Measurements from ENCODE around the gene ADAMTS9.

The ADAMTS9 gene

DNA sequence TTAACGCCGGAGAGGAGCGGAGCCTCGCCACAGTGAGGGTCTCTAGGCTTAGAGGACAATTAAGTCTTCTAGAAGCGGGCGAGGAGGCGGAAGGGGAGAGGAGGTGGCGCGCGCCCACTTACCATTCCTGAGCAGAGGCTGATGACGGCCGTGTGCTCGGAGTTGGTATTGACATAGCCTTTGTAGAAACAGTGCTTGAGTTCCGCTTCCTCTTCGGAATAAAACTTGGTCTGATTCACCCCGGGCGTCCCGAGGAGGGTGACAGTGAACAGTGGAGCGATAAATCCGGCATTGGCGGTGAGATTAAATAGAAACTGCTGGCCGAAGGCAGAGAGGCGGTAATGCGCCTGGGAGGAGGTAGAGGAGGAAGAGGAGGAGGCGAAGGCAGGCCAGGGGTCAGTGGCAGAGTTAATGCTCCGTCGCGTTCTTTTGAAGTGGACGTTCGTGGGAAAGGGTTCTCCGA lies 1.3 kb downstream of the ADAMTS9 start:
- DNase-seq (ENCODE audit: low read depth in 2 of 2, low spot score in 1 of 2): no peak

DNA sequence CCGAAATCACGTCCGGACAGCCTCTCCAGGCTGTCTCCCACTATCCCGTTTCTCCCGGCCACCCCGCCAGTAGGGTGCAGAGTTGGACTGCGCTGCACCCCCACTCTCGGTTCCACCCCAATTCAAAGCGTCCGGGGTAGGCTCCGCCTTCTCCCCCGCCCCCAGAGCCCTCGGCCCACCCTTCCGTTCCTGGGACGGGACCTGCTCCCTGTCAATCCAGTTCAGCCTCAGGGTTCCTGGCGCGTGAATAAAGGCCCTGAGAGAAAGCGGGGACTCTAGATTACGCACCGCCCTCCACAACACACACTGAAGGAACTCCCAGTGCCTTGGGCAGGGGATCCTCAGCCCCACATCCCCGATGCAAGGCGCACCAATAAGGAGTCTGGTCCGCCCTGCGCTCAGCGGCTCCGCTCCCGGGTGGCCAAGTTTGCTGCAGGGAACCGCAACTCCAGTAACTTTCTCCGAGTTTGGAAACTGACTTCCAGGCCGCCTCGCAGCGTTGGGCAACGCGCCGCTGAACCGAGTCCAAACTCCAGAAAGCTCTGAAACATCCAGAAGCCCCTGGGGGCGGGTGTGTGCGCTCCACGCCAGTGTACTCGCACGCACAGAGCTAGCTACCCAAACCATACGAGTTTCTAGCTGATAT lies 1.9 kb downstream of the ADAMTS9 start:
- no peak for DNase-seq (ENCODE audit: low read depth in 2 of 2, low spot score in 1 of 2)

DNA sequence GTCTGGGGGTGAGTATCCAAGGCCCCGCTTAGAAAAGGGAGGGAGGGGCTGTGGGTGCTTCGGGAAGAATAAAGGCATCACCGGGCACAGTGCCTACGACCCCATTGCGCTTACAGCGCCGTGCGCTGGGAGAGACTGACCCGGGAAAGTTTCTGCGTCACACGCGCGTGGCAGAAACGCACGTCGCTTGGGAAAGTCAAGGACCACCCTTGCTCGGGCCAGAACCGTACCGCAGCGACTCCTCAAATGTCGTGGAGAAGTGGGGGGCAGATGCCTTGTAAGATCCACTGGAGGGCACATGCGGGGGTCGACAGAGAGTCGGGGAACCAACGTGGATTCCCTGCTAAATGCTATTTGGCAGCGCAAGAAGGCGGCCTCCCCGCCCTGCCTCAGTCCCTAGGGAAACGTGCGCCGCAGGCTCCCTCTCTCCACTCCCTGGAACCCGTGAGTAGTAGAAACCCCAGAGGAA lies 2.4 kb downstream of the ADAMTS9 start:
- no peak for DNase-seq (ENCODE audit: low read depth in 2 of 2, low spot score in 1 of 2)

DNA sequence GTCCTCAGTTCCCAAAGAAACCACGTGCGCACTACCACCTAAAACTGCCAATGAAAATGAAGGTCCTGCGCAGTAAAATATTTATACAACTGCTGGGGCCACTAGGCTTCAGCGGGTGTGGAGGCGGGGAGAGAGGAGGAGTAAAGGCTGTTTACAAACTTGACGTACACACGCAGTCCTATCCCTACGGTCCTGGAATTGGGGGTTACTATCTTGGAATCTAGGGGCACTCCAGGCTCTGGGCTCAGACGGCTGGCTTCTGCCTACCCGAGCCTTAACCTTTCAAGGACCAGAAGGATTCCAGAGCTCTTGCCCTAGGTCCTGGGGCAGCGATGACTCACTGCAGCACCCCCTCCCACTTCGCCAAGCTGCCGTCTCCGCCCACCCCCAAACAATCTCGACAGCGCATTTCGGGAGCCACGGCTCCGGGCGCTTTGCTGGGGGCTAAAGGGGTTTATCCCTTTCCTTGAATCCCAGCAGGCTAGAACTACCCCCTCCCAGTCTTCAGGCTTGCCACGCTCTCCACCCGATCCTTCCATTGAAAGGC lies 3.0 kb downstream of the ADAMTS9 start:
- DNase-seq (ENCODE audit: low read depth in 2 of 2, low spot score in 1 of 2): no peak

DNA sequence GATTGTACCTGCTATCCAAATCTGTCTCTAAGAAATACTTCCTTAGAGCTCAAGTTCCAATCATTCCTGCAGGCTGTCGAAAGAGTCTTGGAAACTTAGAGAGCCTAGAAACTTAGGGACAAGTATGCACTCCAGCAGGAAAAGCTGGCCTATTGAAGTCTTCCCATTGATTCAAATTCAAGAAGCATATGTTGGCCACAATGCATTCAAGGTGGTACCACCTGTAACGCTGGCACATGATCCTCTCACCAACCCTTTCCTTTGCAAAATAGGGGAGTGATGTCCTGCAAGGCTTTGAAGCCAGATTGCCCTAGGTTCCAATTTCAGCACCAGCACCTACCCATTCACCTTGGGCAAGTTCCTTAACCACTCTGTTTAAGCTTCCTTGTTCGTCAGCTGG lies 6.0 kb downstream of the ADAMTS9 start:
- DNase-seq (ENCODE audit: low read depth in 2 of 2, low spot score in 1 of 2): no peak

DNA sequence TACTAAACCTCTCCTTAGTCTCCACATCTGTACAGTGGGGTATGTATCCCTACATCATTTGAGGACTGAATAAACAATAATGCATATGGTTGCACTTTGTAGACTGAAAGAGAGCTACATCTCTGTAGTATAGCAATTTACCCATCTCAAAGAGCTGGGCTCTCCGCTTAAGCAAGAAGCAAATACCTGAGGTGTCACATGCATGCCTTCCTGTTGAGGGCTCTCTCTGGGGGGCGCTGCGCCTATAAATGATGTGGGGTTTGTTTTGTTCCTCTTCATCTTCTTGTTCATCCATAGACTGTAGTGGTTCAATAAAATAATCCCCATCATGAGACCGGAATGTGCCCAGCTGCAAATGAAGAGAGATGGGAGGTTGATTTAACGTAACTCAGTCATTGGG lies 6.8 kb downstream of the ADAMTS9 start:
- DNase-seq (ENCODE audit: low read depth in 2 of 2, low spot score in 1 of 2): no peak

DNA sequence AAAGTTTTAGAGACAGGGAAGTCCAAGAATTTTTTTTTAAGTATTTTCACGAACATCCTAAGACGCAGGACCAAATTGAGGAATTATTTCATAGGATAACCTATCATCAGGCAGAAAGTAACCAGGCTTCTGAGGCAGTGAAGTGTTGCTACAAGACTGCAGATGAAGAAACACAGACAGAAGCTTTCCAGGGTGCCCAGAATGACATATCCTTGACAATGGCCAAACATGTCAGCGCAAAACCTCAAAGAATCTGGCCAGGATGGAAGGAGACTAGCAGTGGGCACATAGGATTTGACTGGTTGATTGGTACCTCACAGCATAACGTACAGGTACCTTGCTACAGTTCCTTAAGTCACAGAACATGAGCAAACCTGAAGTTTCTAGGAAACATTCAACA lies 7.5 kb downstream of the ADAMTS9 start:
- DNase-seq (ENCODE audit: low read depth in 2 of 2, low spot score in 1 of 2): no peak

DNA sequence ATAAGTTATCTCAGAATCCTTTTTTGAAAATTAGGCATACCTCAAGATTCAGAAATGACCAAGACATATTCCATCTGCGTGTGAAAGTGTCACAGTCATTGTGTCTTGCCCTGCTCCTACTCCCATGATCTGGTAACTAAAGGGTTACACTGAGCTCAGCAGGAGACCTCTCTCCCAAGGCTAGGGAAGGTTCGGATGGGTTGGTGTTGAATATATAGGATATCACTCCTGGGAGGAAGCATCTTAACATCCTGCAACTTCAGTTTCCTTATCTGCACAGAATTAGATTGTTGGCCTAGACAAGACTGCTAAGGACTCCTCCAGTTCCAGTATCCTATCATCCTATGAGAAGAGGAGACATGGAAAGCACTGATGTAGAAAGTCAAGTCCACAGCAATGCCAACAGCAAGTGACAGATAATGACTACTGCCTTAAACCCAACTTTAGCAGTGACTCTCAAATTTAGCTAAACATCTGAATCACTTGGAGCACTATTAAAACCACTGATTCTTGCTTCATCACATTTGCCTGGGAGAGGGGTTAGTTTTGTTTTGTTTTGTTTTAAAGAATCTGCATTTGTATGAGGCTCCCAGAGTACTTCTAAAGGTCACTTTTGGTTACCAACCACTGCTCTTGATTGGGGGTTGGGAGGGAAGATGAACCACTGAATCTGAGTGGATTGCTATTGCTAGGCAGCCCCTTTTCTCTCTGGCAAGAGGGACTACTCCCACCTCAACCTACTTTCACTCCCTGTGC lies 9.7 kb downstream of the ADAMTS9 start:
- no peak for DNase-seq (ENCODE audit: low read depth in 2 of 2, low spot score in 1 of 2)

DNA sequence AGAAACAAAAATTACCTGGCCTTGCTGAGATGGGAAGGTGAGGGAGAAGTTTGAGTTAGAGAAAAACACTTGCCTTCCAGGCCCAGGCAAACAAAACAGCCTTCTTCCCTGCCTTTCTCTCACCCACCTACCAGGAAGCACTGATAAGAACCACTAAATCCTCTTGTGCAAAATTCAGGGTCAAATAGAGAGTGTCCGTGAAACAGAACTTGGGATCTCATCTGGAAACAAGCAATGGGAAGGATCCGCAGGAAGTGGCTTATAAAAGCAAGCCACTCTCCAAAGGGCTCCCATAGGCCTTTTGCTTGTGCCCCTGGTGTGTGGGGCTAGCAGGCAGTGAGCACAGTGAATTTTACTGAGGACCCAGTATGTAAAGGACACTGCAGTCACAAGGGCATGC lies 11.0 kb downstream of the ADAMTS9 start:
- DNase-seq (ENCODE audit: low read depth in 2 of 2, low spot score in 1 of 2): no peak

DNA sequence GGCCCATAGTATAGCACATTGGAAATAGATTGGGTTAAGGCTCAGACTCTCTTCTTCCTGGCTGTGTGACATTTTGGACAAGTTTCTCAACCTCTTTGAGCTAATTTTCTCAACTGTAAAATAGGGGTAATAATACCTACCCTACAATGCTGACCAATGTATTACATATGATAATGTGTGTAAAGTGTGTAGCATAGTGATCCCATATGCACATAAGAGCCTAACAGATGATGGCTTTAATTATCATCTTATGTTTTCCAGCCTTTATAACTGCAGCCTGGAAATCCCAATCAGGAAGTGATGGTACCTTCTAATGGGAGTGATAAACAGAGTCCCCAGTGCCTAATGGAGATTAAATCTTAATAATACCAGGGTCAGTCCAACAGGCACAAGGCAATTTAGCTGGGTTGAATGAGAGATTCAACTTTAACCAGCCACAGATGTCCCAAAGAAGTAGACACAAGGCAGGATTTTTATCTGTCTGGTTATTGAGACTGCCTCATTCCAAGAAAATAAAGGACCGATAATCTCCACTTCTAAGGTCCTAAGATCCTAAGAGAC lies 12.0 kb downstream of the ADAMTS9 start:
- no peak for DNase-seq (ENCODE audit: low read depth in 2 of 2, low spot score in 1 of 2)

DNA sequence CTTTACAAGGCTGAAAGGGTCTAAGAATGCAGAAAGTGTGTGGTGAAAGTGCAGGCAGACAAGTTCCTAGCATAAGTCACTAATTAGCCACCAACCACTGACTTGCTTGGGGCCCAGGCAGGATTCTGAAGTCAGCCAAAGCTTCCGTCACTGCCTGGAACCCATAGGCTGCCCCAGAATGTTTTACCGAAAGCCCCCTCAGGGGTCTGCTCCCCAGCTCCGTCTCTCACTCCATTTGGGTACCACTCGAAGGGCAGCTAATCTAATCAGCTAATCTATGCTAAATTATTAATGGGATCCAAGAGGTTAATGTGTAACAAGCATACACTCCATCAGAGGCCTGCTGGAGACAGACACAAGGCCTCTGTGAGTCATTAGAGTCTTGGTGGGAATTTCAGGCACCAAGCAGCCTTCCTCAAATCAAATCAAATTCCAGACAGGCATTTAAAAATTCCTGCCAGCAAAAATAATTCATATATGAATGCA lies 13.2 kb downstream of the ADAMTS9 start:
- DNase-seq (ENCODE audit: low read depth in 2 of 2, low spot score in 1 of 2): no peak

DNA sequence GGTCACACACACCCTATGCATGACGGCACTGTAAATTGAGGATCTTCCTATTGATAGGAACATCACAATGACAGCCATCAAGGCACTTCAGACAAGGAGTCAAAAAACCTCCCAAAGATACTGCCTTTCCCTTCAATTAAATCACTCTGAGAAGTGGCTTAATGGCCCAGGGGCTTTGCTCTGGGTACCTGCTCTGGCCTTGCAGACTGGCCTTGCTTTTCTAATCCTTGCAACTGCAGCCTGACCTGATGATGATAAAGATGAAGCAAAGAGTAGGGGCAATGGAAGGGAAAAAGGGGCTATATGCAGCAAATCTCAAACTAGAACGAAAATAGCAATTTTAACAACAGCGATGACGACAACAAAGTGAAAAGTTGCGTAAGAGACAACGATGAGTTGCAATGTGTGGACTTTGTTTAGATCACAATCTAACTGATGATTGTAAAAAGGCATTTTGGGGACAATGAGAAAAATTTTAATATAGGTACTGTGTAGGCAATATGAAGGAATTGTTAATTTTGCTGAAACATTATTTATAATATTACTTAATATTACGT lies 14.6 kb downstream of the ADAMTS9 start:
- no peak for DNase-seq (ENCODE audit: low read depth in 2 of 2, low spot score in 1 of 2)

DNA sequence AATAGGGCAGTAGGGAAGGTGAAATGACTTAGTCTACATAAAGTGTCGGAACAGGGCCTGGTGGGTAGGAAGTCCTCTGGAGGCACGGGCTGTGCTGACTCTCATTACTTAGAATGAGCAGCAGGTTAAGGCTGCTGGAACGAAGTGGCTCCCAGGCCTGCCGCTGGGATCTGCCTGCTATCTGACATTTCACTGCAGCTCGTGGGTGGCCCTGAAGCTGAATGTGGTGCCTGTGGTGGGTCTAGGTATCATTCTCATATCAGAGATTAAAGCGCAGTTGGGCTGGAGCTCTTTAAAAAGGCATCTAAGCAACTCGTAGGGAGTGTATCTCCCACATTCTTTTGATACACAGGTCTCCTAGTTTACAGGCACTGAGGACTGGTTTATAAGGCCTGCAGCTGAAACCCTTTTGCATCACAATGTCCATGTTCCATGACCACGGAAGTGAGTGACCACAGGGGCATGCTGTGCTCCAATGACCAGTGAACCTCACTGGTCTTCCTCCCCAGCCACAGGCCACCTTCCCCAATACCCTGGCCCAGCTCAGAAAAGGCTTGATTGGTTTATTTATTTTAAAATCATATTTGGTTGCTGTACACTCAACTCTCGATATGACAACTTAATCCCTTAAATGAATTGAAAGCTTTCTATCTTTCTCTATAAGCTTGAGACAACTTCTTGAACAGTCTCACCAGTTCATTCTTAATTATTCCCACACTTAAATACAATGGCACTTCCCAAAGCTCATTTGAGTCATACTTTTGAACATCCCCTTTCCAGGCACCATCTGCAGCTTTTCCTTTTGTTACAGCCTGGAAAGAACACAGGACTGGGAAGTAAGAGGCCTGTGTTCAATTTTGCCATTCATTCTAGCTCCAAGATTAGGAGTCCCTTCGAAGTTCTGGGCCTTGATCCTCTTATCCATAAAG lies 19.0 kb downstream of the ADAMTS9 start:
- DNase-seq (ENCODE audit: low read depth in 2 of 2, low spot score in 1 of 2): no peak

DNA sequence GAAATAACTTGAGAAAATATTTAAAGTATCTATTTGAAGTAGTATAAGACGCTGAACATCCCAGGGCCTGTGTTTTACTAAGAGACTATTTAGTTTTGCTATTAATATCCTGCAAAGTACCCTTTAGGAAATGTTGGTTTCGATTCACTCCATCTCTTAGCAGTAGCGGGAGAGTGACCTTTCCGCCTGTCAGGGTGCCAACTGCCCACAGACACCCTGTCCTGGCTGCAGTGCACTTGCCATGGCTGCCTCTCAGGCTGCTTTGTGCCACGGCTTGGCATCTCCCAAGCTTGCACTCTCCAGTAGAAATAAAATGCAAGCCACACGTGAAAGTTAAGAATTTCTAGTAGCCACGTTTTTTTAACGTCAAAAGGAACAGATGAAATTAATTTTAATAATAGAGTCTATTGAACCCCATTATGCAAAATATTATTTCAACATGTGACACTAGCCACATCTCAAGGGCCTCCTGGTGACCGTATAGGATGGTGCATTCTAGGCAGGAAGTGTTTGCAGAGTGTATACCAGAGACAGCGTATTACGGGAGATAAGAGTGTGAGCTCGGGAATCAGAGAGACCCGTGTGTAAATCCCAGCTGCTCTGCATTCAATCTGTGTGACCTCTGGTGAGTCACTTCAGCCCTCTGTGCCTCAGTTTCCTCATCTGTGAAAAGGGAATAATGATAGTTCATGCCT lies 19.8 kb downstream of the ADAMTS9 start:
- DNase-seq (ENCODE audit: low read depth in 2 of 2, low spot score in 1 of 2): no peak

DNA sequence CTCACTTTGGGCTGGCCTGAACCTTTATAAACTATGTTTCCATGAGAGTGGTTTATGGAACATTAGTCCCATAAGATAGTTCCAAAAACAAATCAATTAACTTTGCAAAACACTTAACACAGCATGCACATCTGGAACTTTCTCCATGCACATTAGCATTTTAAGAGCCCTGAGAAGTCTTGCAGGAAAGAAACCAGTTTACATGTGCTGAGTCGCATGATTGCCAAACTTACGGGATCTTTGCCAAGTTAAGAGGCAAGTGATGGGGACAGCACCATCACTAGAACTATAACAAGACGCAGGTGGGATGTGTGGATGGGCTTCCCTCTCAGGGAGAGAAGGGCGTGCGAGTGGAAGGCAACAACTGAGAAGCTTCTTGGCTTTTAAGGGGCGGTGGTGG lies 20.7 kb downstream of the ADAMTS9 start:
- DNase-seq (ENCODE audit: low read depth in 2 of 2, low spot score in 1 of 2): no peak

DNA sequence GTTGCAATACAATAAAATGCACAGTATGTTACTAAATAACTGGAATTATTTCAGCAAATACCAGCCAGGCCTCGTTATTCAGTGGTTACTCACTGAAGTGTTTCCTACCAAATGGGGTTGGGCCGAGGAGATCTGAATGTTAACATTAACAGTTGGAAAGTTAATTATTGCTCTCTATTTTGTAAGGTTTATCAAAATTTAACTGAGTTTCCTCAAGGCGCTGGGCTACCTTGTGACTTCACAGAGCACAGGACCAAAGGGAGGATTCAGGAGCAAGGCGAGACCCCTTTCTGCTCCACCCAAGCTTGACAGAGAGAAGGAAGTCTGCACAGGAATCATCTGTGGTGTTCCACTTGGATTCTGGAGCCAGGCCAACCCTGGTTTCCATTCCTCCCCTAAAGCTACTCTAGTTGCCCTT lies 21.6 kb downstream of the ADAMTS9 start:
- no peak for DNase-seq (ENCODE audit: low read depth in 2 of 2, low spot score in 1 of 2)

DNA sequence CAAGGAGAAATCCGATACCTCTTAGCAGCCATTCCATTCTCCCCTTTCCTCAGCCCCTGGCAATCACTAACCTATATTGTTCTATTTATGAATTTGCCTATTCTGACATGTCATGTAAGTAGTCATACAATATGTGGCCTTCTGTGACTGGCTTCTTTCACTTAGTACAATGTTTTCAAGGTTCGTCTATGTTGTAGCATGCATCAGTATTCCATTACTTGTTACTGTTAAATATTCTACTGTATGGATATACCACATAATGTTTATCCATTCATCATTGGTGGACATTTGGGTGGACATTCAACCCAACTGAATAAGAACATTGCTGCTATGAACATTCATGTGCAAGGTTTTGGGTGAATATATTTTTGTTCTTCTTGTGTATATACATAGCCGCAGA lies 23.4 kb downstream of the ADAMTS9 start:
- DNase-seq (ENCODE audit: low read depth in 2 of 2, low spot score in 1 of 2): no peak

DNA sequence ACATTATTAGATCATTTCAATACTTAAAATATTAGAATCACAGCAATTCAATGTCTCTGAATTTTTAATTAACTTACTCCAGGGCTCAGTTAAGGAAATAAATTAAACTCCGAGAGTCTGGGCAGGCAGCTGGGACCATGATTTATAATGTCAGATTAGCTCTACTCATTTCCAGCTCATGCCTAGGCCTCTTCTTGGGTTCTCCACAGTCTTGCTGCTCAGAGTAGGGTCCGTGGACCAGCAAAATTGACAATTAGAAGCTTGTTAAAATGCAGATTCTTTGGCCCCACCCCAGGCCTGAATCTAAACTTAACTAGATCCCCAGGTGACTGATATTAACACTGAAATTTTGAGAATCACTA lies 28.2 kb downstream of the ADAMTS9 start:
- DNase-seq (ENCODE audit: low read depth in 2 of 2, low spot score in 1 of 2): no peak

DNA sequence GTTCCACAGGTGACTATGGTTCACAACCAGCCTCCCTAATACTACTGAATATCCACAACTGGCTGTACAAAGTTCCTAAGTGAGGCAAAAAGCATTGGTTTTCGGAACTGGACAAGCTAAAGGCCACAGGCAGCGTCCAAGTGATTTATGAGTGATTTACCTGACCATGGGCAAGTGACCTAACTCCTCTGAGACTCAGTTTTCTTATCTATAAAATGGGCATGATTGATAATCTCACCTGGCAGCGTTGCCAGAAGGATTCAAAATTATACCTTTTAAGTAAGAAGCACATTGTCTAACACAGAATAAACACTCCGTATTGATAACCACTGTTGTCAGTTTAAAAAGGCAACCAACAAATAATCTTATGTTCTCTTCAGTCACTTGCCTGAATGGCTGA lies 29.8 kb downstream of the ADAMTS9 start:
- no peak for DNase-seq (ENCODE audit: low read depth in 2 of 2, low spot score in 1 of 2)

DNA sequence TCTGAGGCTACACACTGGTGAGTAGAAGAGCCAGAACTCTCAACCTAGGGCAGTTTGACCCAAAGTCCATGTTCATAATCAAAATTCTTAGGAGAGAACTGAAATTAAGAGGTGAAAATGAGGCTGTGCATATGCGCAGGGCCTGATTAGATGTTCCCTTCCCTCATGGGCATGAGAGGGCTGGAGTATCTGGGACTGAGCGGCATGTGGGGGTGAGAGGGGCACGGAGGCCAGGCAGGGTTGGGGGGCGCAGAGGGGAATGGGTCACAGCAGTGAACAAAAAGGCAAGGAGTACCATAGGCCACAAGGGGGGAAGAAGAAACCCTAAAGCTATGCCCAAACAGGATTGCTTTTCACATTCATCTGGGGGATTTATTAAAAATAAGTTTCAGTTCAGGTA lies 31.3 kb downstream of the ADAMTS9 start:
- no peak for DNase-seq (ENCODE audit: low read depth in 2 of 2, low spot score in 1 of 2)
